WTC11 (cell line): ENCODE measurements around the gene CHORDC1. TPM values are rescaled to one million over a fixed set of nuclear protein-coding genes. Genes with fewer than 3 reads are reported as not detected.

Source experiments
- ATAC-seq: fragments of 200-7000 bp; cut with Tn5 transposase; 2 replicates; pipeline ENCODE4 v1.10.0; 2021; ENCODE audit warnings: mild to moderate bottlenecking, moderate library complexity
- CTCF ChIA-PET: fragments of 300-600 bp; sonication (Branson Sonifier 250); formaldehyde crosslinking; loops from one replicate; lab custom pipeline; 2021; ENCODE audit warnings: antibody characterized with exemption; lab: Charles Lee
- POLR2A ChIA-PET: fragments of 350-600 bp; sonication (Branson Sonifier 250); formaldehyde crosslinking; loops from one replicate; lab custom pipeline; 2021; ENCODE audit warnings: antibody characterized with exemption; lab: Charles Lee
- DNase-seq: peaks from one replicate; pipeline ENCODE4 v3.0.0; 2021; ENCODE audit warnings: low spot score
- H3K27ac Mint-ChIP-seq: 2 replicates; pipeline ENCODE4 v1.8.0; 2021; ENCODE audit warnings: mixed read lengths
- H3K27me3 Mint-ChIP-seq: 2 replicates; pipeline ENCODE4 v1.8.0; 2021; ENCODE audit warnings: low read depth, mild to moderate bottlenecking, moderate library complexity, mixed read lengths
- H3K36me3 Mint-ChIP-seq: 2 replicates; pipeline ENCODE4 v1.8.0; 2021; ENCODE audit warnings: mixed read lengths
- H3K4me1 Mint-ChIP-seq: 2 replicates; pipeline ENCODE4 v1.8.0; 2022; ENCODE audit warnings: mixed read lengths
- H3K4me3 Mint-ChIP-seq: 2 replicates; pipeline ENCODE4 v1.8.0; 2021; ENCODE audit warnings: mild to moderate bottlenecking, moderate library complexity, mixed read lengths
- H3K9me3 Mint-ChIP-seq: 2 replicates; pipeline ENCODE4 v1.8.0; 2021; ENCODE audit warnings: mixed read lengths
- ATF3 ChIP-seq: sonication (generic); formaldehyde crosslinking; conservative IDR thresholded peaks from 2 replicates; pipeline ENCODE4 v1.8.1; 2022; ENCODE audit warnings: mild to moderate bottlenecking, missing genetic modification reagents
- CBFB ChIP-seq: sonication (generic); formaldehyde crosslinking; IDR thresholded peaks from 2 replicates; pipeline ENCODE4 v1.8.1; 2022; ENCODE audit warnings: mild to moderate bottlenecking, low read depth, missing genetic modification reagents
- CREB1 ChIP-seq: sonication (generic); formaldehyde crosslinking; IDR thresholded peaks from 2 replicates; pipeline ENCODE4 v1.8.0; 2023; ENCODE audit warnings: mild to moderate bottlenecking, missing genetic modification reagents
- FOXK1 ChIP-seq: sonication (generic); formaldehyde crosslinking; IDR thresholded peaks from 2 replicates; pipeline ENCODE4 v1.8.0; 2022; ENCODE audit warnings: mild to moderate bottlenecking, moderate library complexity, missing genetic modification reagents
- FOXP4 ChIP-seq: sonication (generic); formaldehyde crosslinking; IDR thresholded peaks from 2 replicates; pipeline ENCODE4 v1.8.0; 2022; ENCODE audit warnings: mild to moderate bottlenecking, missing genetic modification reagents
- GABPB1 ChIP-seq: sonication (generic); formaldehyde crosslinking; IDR thresholded peaks from 2 replicates; pipeline ENCODE4 v1.8.1; 2023; ENCODE audit warnings: mild to moderate bottlenecking, missing genetic modification reagents
- JUN ChIP-seq: sonication (generic); formaldehyde crosslinking; IDR thresholded peaks from 2 replicates; pipeline ENCODE4 v1.8.0; 2023; ENCODE audit warnings: mild to moderate bottlenecking, missing genetic modification reagents
- MAX ChIP-seq: sonication (generic); formaldehyde crosslinking; IDR thresholded peaks from 2 replicates; pipeline ENCODE4 v1.8.0; 2022; ENCODE audit warnings: mild to moderate bottlenecking, missing genetic modification reagents
- MYBL2 ChIP-seq: sonication (generic); formaldehyde crosslinking; IDR thresholded peaks from 2 replicates; pipeline ENCODE4 v1.8.1; 2023; ENCODE audit warnings: mild to moderate bottlenecking, moderate library complexity, missing genetic modification reagents
- PREB ChIP-seq: sonication (generic); formaldehyde crosslinking; IDR thresholded peaks from 2 replicates; pipeline ENCODE4 v1.8.1; 2022; ENCODE audit warnings: mild to moderate bottlenecking, missing genetic modification reagents, moderate library complexity, borderline replicate concordance
- PRRX2 ChIP-seq: fragments of 250-450 bp; sonication (Bioruptor Pico); IDR thresholded peaks from 2 replicates; pipeline ENCODE4 v1.8.0; 2021; ENCODE audit warnings: mild to moderate bottlenecking
- SMAD4 ChIP-seq: sonication (generic); formaldehyde crosslinking; IDR thresholded peaks from 2 replicates; pipeline ENCODE4 v1.8.0; 2022; ENCODE audit warnings: mild to moderate bottlenecking, missing genetic modification reagents
- SP1 ChIP-seq: sonication (generic); formaldehyde crosslinking; conservative IDR thresholded peaks from 2 replicates; pipeline ENCODE4 v1.8.1; 2022; ENCODE audit warnings: missing genetic modification reagents
- ZBTB43 ChIP-seq: sonication (generic); formaldehyde crosslinking; IDR thresholded peaks from 2 replicates; pipeline ENCODE4 v1.8.1; 2023; ENCODE audit warnings: mild to moderate bottlenecking, missing genetic modification reagents
- ZNF281 ChIP-seq: sonication (generic); formaldehyde crosslinking; IDR thresholded peaks from 2 replicates; pipeline ENCODE4 v1.8.0; 2023; ENCODE audit warnings: mild to moderate bottlenecking, missing genetic modification reagents
- ZNF423 ChIP-seq: fragments of 250-450 bp; sonication (Bioruptor Pico); IDR thresholded peaks from 2 replicates; pipeline ENCODE4 v2.1.2; 2022; ENCODE audit warnings: mild to moderate bottlenecking, moderate library complexity
- ZNF671 ChIP-seq: fragments of 250-450 bp; sonication (Bioruptor Pico); IDR thresholded peaks from 2 replicates; pipeline ENCODE4 v1.8.0; 2021; ENCODE audit warnings: mild to moderate bottlenecking
- total RNA-seq: library from RNA; stranded (reverse); gene quantifications from 3 replicates; pipeline ENCODE4 v1.2.3, GENCODE V29; 2021

The CHORDC1 gene
- total RNA-seq, 1 experiment from 2014 or later = 71.8 TPM

GRCh38 chr11:90219438-90219837 is 3.4 kb downstream of the CHORDC1 start (continued):
- no peak for TF ChIP-seq ZNF281
- TF ChIP-seq PRRX2 (CRISPR knock-in tag) = no peak
- no peak for TF ChIP-seq CBFB (CRISPR knock-in tag)
- no peak for TF ChIP-seq ZBTB43
- TF ChIP-seq, all 79 proteins: peak for 0

- Mint-ChIP-seq H3K27me3 (no peaks in the 10 kb centered on the region), H3K36me3 (peaks cover 29% of the 10 kb centered on the region), H3K27ac (no peak overlapping the region), H3K4me3 (peak overlapping the region; percentile 12; the same call in 1 of the 2 replicates), H3K9me3 (peaks cover 13% of the 10 kb centered on the region), H3K4me1 (peaks cover 59% of the 10 kb centered on the region)
- ATAC-seq (peak; percentile 56), DNase-seq (peak; percentile 68)
- POLR2A ChIA-PET = no interaction called here
- CTCF ChIA-PET = interaction anchor here (0.6 to 1.5 kb wide), 2 partner anchors 10 to 13 kb away, joined by 3 to 10 read pairs; no protein-coding TSS in a partner anchor
- no peak for TF ChIP-seq CREB1
These were observed 4.2 kb downstream of the CHORDC1 start for GRCh38 chr11:90218606-90219005.

GRCh38 chr11:90216611-90217010 is 6.2 kb downstream of the CHORDC1 start:
- TF ChIP-seq MYBL2 (CRISPR knock-in tag) = no peak
- no peak for TF ChIP-seq JUN (CRISPR knock-in tag)

GRCh38 chr11:90213322-90213721 is 9.5 kb downstream of the CHORDC1 start:
- H3K9me3 Mint-ChIP-seq = no peaks in the 10 kb centered on the region
- no peaks in the 10 kb centered on the region for H3K27me3 Mint-ChIP-seq
- ATAC-seq (no peak), DNase-seq (no peak)
- no peak overlapping the region for H3K27ac Mint-ChIP-seq
- H3K4me3 Mint-ChIP-seq = no peak overlapping the region
- ChIA-PET POLR2A (no interaction called here), CTCF (no interaction called here)
- peaks cover 24% of the 10 kb centered on the region for H3K4me1 Mint-ChIP-seq
- peaks cover 50% of the 10 kb centered on the region for H3K36me3 Mint-ChIP-seq
- no peak for TF ChIP-seq PREB (CRISPR knock-in tag)
- no peak for TF ChIP-seq CREB1
- no peak for TF ChIP-seq ATF3 (CRISPR knock-in tag)
- TF ChIP-seq FOXK1 (CRISPR knock-in tag) = no peak
- no peak for TF ChIP-seq ZNF423 (CRISPR knock-in tag)
- TF ChIP-seq MAX (CRISPR knock-in tag) = no peak
- no peak for TF ChIP-seq SMAD4 (CRISPR knock-in tag)
- no peak for TF ChIP-seq SP1 (CRISPR knock-in tag)
- no peak for TF ChIP-seq ZNF671 (CRISPR knock-in tag)
- TF ChIP-seq FOXP4 (CRISPR knock-in tag) = no peak
- TF ChIP-seq GABPB1 (CRISPR knock-in tag) = no peak

More at GRCh38 chr11:90216611-90217010, 6.2 kb downstream of the CHORDC1 start:
- Mint-ChIP-seq H3K9me3 (peaks cover 13% of the 10 kb centered on the region), H3K4me3 (no peak overlapping the region), H3K36me3 (peaks cover 46% of the 10 kb centered on the region), H3K4me1 (peaks cover 49% of the 10 kb centered on the region), H3K27ac (peak overlapping the region; percentile 78), H3K27me3 (no peaks in the 10 kb centered on the region)
- DNase-seq (no peak), ATAC-seq (no peak)
- ChIA-PET CTCF (no interaction called here), POLR2A (no interaction called here)
